Endothelial cell of umbilical vein (primary cell): ENCODE data around the gene FBN2. TPM values are rescaled to one million over a fixed set of nuclear protein-coding genes. Genes with fewer than 3 reads are reported as not detected.

Source experiments
- BruUV-seq: library from RNA; stranded (reverse); fragments of 400-500 nt; replicated peaks from 2 replicates; lab custom pipeline; 2021; lab: Mats Ljungman, UMichigan
- CTCF ChIA-PET: fragments of 300-600, 350-600 bp; sonication (Branson Sonifier 250); formaldehyde crosslinking; loops from one replicate; lab custom pipeline; 2021; ENCODE audit warnings: antibody characterized with exemption, inconsistent platforms; lab: Charles Lee
- POLR2A ChIA-PET: fragments of 300-600, 350-600 bp; sonication (Branson Sonifier 250); formaldehyde crosslinking; loops from one replicate; lab custom pipeline; 2021; ENCODE audit warnings: antibody characterized with exemption, inconsistent platforms; lab: Charles Lee
- DNase-seq: peaks from one replicate; pipeline ENCODE4 v3.0.0-alpha.2; 2011; ENCODE audit warnings: low read depth, low spot score
- FAIRE-seq: peaks from 2 replicates; lab custom pipeline; 2011; peaks lifted over from hg19 to GRCh38; lab: Jason Lieb, UNC
- H2AFZ ChIP-seq: 2 replicates; pipeline ENCODE4 v1.6.0; 2012; ENCODE audit warnings: low read depth, low read length, control low read depth, inconsistent platforms
- H3K27ac ChIP-seq: 2 replicates; pipeline ENCODE4 v1.5.1; 2011; ENCODE audit warnings: low read depth, mild to moderate bottlenecking, control low read depth, low read length, moderate library complexity; ENCODE audit not compliant: insufficient read depth
- H3K27me3 ChIP-seq, 2 experiments: 2 replicates each; pipeline versions ENCODE4 v1.6.0 to v1.6.1; 2011; ENCODE audit warnings: low read length in 2 of 2, mixed read lengths in 1 of 2; ENCODE audit not compliant: control insufficient read depth in 2 of 2, insufficient read depth in 2 of 2
- H3K36me3 ChIP-seq, 2 experiments: 2 replicates in 1 of 2; 3 replicates in 1 of 2; pipeline ENCODE4 v1.5.1; 2011; ENCODE audit warnings: low read length in 2 of 2, mild to moderate bottlenecking in 1 of 2, moderate library complexity in 1 of 2; ENCODE audit not compliant: control insufficient read depth in 2 of 2, insufficient read depth in 2 of 2; ENCODE audit errors: extremely low read depth in 1 of 2
- H3K4me1 ChIP-seq: 3 replicates; pipeline ENCODE4 v1.5.1; 2011; ENCODE audit warnings: mild to moderate bottlenecking, low read length; ENCODE audit not compliant: control insufficient read depth, insufficient read depth; ENCODE audit errors: extremely low read depth
- H3K4me2 ChIP-seq: 2 replicates; pipeline ENCODE4 v1.6.1; 2011; ENCODE audit warnings: low read length, control low read depth, mixed read lengths; ENCODE audit not compliant: insufficient read depth
- H3K4me3 ChIP-seq, 3 experiments: fragments of 200-600 bp in 1 of 3; sonication (generic), shearing (Covaris generic) in 1 of 3; replicated peaks in 1 of 3; 2 replicates each; pipeline ENCODE4 v1.5.1; 2011 to 2016; ENCODE audit warnings: control low read depth in 3 of 3, low read length in 3 of 3, mild to moderate bottlenecking in 2 of 3, inconsistent platforms in 1 of 3, low read depth in 1 of 3, moderate library complexity in 1 of 3; ENCODE audit not compliant: insufficient read depth in 1 of 3
- H3K79me2 ChIP-seq: 2 replicates; pipeline ENCODE4 v1.6.0; 2012; ENCODE audit warnings: low read length, inconsistent platforms; ENCODE audit not compliant: control insufficient read depth, insufficient read depth
- H3K9ac ChIP-seq: replicated peaks from 2 replicates; pipeline ENCODE3; 2011; ENCODE audit warnings: low read length, control low read depth; ENCODE audit not compliant: insufficient read depth; ENCODE audit errors: extremely low read depth
- H3K9me1 ChIP-seq: replicated peaks from 3 replicates; pipeline ENCODE4 v1.6.0; 2011; ENCODE audit warnings: mild to moderate bottlenecking, low read length; ENCODE audit not compliant: control insufficient read depth, insufficient read depth; ENCODE audit errors: extremely low read depth
- H3K9me3 ChIP-seq: replicated peaks from 2 replicates; pipeline ENCODE4 v1.5.1; 2012; ENCODE audit warnings: low read length, inconsistent platforms; ENCODE audit not compliant: control insufficient read depth, insufficient read depth
- H4K20me1 ChIP-seq: replicated peaks from 2 replicates; pipeline ENCODE3; 2011; ENCODE audit warnings: mild to moderate bottlenecking, low read length; ENCODE audit not compliant: control insufficient read depth, insufficient read depth; ENCODE audit errors: extremely low read depth
- CTCF ChIP-seq, 2 donors: IDR thresholded peaks; 1 replicate in 1 of 2; 2 replicates in 1 of 2; pipeline ENCODE4 v1.5.1; 2011; ENCODE audit warnings: low read length in 2 of 2, mild to moderate bottlenecking in 2 of 2, moderate library complexity in 2 of 2, control low read depth in 1 of 2, inconsistent platforms in 1 of 2, low read depth in 1 of 2; ENCODE audit not compliant: insufficient read depth in 1 of 2; ENCODE audit errors: extremely low read depth in 1 of 2
- EZH2 ChIP-seq: IDR thresholded peaks from 2 replicates; pipeline ENCODE4 v1.6.1; 2012; ENCODE audit warnings: borderline replicate concordance, low read depth, mild to moderate bottlenecking, moderate library complexity, low read length, inconsistent platforms; ENCODE audit not compliant: severe bottlenecking
- FOS ChIP-seq: IDR thresholded peaks from 2 replicates; pipeline ENCODE4 v1.6.1; 2011; ENCODE audit warnings: mild to moderate bottlenecking, low read length, moderate library complexity, borderline replicate concordance; ENCODE audit not compliant: insufficient read depth
- GATA2 ChIP-seq: IDR thresholded peaks from 2 replicates; pipeline ENCODE4 v1.7.0; 2011; ENCODE audit warnings: low read depth, mild to moderate bottlenecking, moderate library complexity, mixed read lengths, low read length; ENCODE audit not compliant: insufficient read length, insufficient read depth
- JUN ChIP-seq: IDR thresholded peaks from 2 replicates; pipeline ENCODE4 v1.6.1; 2011; ENCODE audit warnings: borderline replicate concordance, low read depth; ENCODE audit not compliant: insufficient read length, insufficient read depth
- MAX ChIP-seq: IDR thresholded peaks from 2 replicates; pipeline ENCODE4 v1.6.1; 2011; ENCODE audit not compliant: insufficient read depth, insufficient read length
- MYC ChIP-seq: IDR thresholded peaks from one replicate; pipeline ENCODE4 v1.6.1; 2011; ENCODE audit warnings: mild to moderate bottlenecking, low read depth, low read length
- POLR2A ChIP-seq: IDR thresholded peaks from 2 replicates; pipeline ENCODE4 v1.6.1; 2012; ENCODE audit warnings: low read depth, mild to moderate bottlenecking, control low read depth, low read length
- POLR2AphosphoS5 ChIP-seq: IDR thresholded peaks from 2 replicates; pipeline ENCODE4 v1.6.1; 2012; ENCODE audit warnings: low read depth, mild to moderate bottlenecking, control low read depth, low read length, moderate library complexity; ENCODE audit not compliant: insufficient read depth
- dilution Hi-C: fragments of 300-500 bp; cut with MboI; formaldehyde crosslinking; loops from one replicate; pipeline ENCODE4 v1.15.0; 2019; ENCODE audit warnings: low sequenced_read_pairs; ENCODE audit not compliant: extremely low pct_ligation_motif_present
- intact Hi-C: fragments of 100-400 bp; cut with micrococcal nuclease; formaldehyde crosslinking; loops from one replicate; pipeline ENCODE4 v1.10.0; 2022
- polyA plus RNA-seq, 4 experiments: library from polyadenylated mRNA; depleted of rRNA in 3 of 4; stranded (reverse) in 3 of 4; unstranded in 1 of 4; fragments of >200 nt; gene quantifications; 2 replicates each; pipeline versions ENCODE4 v1.2.1 to v1.2.3, GENCODE V29; 2011 to 2012; ENCODE audit warnings: missing spikeins in 1 of 4
- total RNA-seq: library from RNA; stranded (reverse); gene quantifications from 2 replicates; pipeline ENCODE4 v1.2.3, GENCODE V29; 2021

Gene FBN2
- total and polyA plus RNA-seq, 2 donors (not counting 3 experiments of a cell fraction or from before 2014, with no cell fraction given) = 21.8 to 57.4 TPM

GRCh38 chr5:128362370-128362769 lies 175.7 kb downstream of the FBN2 start:
- dilution Hi-C loops = no loop called here
- peak; percentile 42 for FAIRE-seq

More at GRCh38 chr5:128362370-128362769, 175.7 kb downstream of the FBN2 start:
- no peak for DNase-seq
- ChIA-PET POLR2A (no interaction called here), CTCF (interaction anchor here (1.1 kb wide), 1 partner anchor 52 kb away, joined by 3 read pairs; no protein-coding TSS in a partner anchor)
- Histone ChIP-seq H3K27me3 (no peaks in the 10 kb centered on the region), H3K9me3 (no peaks in the 10 kb centered on the region), H3K79me2 (no peaks in the 10 kb centered on the region), H3K4me1 (no peaks in the 10 kb centered on the region), H3K27ac (no peak overlapping the region), H2AFZ (no peak overlapping the region), H3K9me1 (peaks cover 2% of the 10 kb centered on the region), H3K4me2 (no peak overlapping the region), H3K9ac (no peak overlapping the region), H3K36me3 (no peaks in the 10 kb centered on the region), H4K20me1 (no peaks in the 10 kb centered on the region), H3K4me3 (no peak overlapping the region)
- BruUV-seq = no TSS peak
- TF ChIP-seq POLR2A (no peak), MYC (no peak), JUN (no peak), GATA2 (no peak), POLR2AphosphoS5 (no peak), MAX (no peak), EZH2 (no peak), FOS (no peak), CTCF (IDR thresholded peaks at IDR 0.05; ENCODE audit: extremely low read depth in 1 of 2, insufficient read depth in 1 of 2, low read depth in 1 of 2, low read length in 2 of 2) (no peak)
- intact Hi-C loops = no loop called here
